22Rv1 (cell line): Measurements from ENCODE around the gene GARS1.

ENCODE experiments used
- CTCF ChIP-seq: fragments of 450-650 bp; IDR thresholded peaks from 2 replicates; pipeline ENCODE4 v1.5.1; 2017; ENCODE audit warnings: mild to moderate bottlenecking
- ZFX ChIP-seq: fragments of 450-650 bp; IDR thresholded peaks from 2 replicates; pipeline ENCODE4 v1.6.1; 2017; ENCODE audit warnings: antibody characterized with exemption, borderline replicate concordance

- TF ChIP-seq CTCF: no peak
- no peak for TF ChIP-seq ZFX
Measured at GRCh38 chr7:30658479-30659074, 63.9 kb downstream of the GARS1 start.
